Naive B cell (primary cell): ENCODE measurements around the gene POLG2. TPM values are rescaled to one million over a fixed set of nuclear protein-coding genes. Genes with fewer than 3 reads are reported as not detected.

Experiments used
- ATAC-seq, 2 donors: fragments of 150-1000 bp; cut with Tn5 transposase; 2 replicates each; pipeline ENCODE4 v1.10.0; 2021; ENCODE audit warnings: low read depth in 2 of 2, mild to moderate bottlenecking in 2 of 2, moderate library complexity in 2 of 2
- DNase-seq: peaks from one replicate; pipeline ENCODE4 v3.0.0; 2022
- H3K27ac Mint-ChIP-seq, 6 donors: one replicate each; pipeline ENCODE4 v1.8.0; 2020 to 2022; ENCODE audit warnings: mild to moderate bottlenecking in 6 of 6, mixed read lengths in 6 of 6, moderate library complexity in 5 of 6, inconsistent platforms in 2 of 6
- H3K27me3 Mint-ChIP-seq, 3 donors: one replicate each; pipeline ENCODE4 v1.8.0; 2021 to 2022; ENCODE audit warnings: mixed read lengths in 3 of 3, mild to moderate bottlenecking in 1 of 3
- H3K36me3 Mint-ChIP-seq, 2 donors: one replicate each; pipeline ENCODE4 v1.8.0; 2020 to 2022; ENCODE audit warnings: mixed read lengths in 2 of 2, inconsistent platforms in 1 of 2, mild to moderate bottlenecking in 1 of 2
- H3K4me1 Mint-ChIP-seq, 3 donors: one replicate each; pipeline ENCODE4 v1.8.0; 2020 to 2022; ENCODE audit warnings: mixed read lengths in 3 of 3, inconsistent platforms in 1 of 3, mild to moderate bottlenecking in 1 of 3, moderate library complexity in 1 of 3
- H3K4me3 Mint-ChIP-seq, 8 donors: one replicate each; pipeline ENCODE4 v1.8.0; 2020 to 2022; ENCODE audit warnings: mild to moderate bottlenecking in 8 of 8, mixed read lengths in 8 of 8, moderate library complexity in 8 of 8, inconsistent platforms in 2 of 8
- H3K9me3 Mint-ChIP-seq, 7 donors: one replicate each; pipeline ENCODE4 v1.8.0; 2020 to 2022; ENCODE audit warnings: mixed read lengths in 7 of 7, mild to moderate bottlenecking in 5 of 7, inconsistent platforms in 2 of 7, moderate library complexity in 1 of 7
- polyA plus RNA-seq, 6 donors: library from polyadenylated mRNA; unstranded; fragments of 300-500 nt; fragmentation: Illumina TruSeq; gene quantifications; one replicate each; pipeline ENCODE4 v1.2.3, GENCODE V29; 2021; ENCODE audit warnings: low read depth in 6 of 6

Gene POLG2
- 10 to 100 TPM in 3 of 6 donors, 1 to 10 TPM in 3; 8.5 to 14.1 (median 9.9) TPM for polyA plus RNA-seq

- Mint-ChIP-seq H3K4me3 (peak within 1 kb of the TSS; percentile 99 to 100 (median 100)), H3K27ac (peak within 1 kb of the TSS; percentile 95 to 100 (median 98)), H3K9me3 (peaks cover 0 to 2% (median 0%) of the 10 kb centered on the region in 7 donors), H3K4me1 (peaks cover 45 to 71% (median 70%) of the 10 kb centered on the region in 3 donors), H3K36me3 (peaks cover 21 to 27% of the 10 kb centered on the region in 2 donors), H3K27me3 (no peaks in the 10 kb centered on the region)
- ATAC-seq (peak; percentile 81 to 84), DNase-seq (peak; percentile 94)
These were observed at the start of gene POLG2 for GRCh38 chr17:64496786-64497564. Gene POLG2, minus strand, starts transcription at chr17:64497054. Its CDS starts 86 bp downstream, at chr17:64496968.

- Mint-ChIP-seq H3K36me3 (no peaks in the 10 kb centered on the region), H3K9me3 (no peaks in the 10 kb centered on the region), H3K27me3 (no peaks in the 10 kb centered on the region), H3K27ac (peak overlapping the region in 1 of 6 donors; percentile 16), H3K4me1 (no peaks in the 10 kb centered on the region), H3K4me3 (no peak overlapping the region)
- ATAC-seq (no peak), DNase-seq (no peak)
These were observed 47.9 kb upstream of the POLG2 start for GRCh38 chr17:64544742-64545141.

- Mint-ChIP-seq H3K27me3 (no peaks in the 10 kb centered on the region), H3K9me3 (no peaks in the 10 kb centered on the region), H3K4me3 (no peak overlapping the region), H3K4me1 (no peaks in the 10 kb centered on the region), H3K36me3 (peaks cover 0 to 16% of the 10 kb centered on the region in 2 donors), H3K27ac (no peak overlapping the region)
- DNase-seq (no peak), ATAC-seq (no peak)
These were observed 43.4 kb upstream of the POLG2 start for GRCh38 chr17:64540118-64540776.

DNA sequence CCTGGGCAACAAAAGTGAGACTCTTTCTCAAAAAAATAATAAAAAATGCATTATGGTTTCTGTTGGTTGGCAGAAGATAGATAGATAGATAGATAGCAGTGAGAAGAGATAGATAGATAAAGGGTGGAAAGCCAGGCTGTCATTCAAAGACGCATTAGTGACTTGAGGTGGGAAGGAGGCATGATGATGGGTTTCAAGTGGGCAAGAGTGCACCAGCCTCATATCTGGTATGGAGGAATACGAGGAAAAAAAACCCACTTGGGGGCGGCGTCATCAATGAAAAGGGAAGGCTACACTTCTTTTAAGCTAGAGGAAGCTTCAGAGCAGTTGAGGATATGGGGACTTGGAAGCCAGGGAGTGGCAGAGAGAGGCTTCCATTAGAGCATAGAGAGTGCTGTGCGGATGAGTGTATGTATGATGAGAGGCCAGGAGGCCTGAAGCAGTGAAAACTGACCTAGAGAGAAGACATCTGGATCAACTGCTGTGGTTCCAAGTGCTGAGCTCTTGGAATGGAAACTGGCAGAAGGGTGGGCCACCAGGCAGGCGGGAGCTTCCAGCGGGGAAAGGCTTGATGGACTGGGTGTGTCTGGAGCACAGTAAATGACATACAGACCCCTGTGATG is 41.8 kb upstream of the POLG2 start:
- Mint-ChIP-seq H3K9me3 (no peaks in the 10 kb centered on the region), H3K36me3 (peaks cover 0 to 29% of the 10 kb centered on the region in 2 donors), H3K4me1 (no peaks in the 10 kb centered on the region), H3K27me3 (no peaks in the 10 kb centered on the region), H3K27ac (peak overlapping the region in 4 of 6 donors; percentile 2 to 59 (median 31)), H3K4me3 (no peak overlapping the region)
- ATAC-seq (no peak), DNase-seq (no peak)

GRCh38 chr17:64537488-64537887 is 40.6 kb upstream of the POLG2 start:
- no peaks in the 10 kb centered on the region for H3K9me3 Mint-ChIP-seq
- no peak overlapping the region for H3K27ac Mint-ChIP-seq
- no peak overlapping the region for H3K4me3 Mint-ChIP-seq
- no peaks in the 10 kb centered on the region for H3K27me3 Mint-ChIP-seq
- peaks cover 5 to 29% of the 10 kb centered on the region in 2 donors for H3K36me3 Mint-ChIP-seq
- H3K4me1 Mint-ChIP-seq = no peaks in the 10 kb centered on the region
- no peak for DNase-seq
- ATAC-seq = no peak

- Mint-ChIP-seq H3K27ac (no peak overlapping the region), H3K9me3 (no peaks in the 10 kb centered on the region), H3K36me3 (peaks cover 8 to 29% of the 10 kb centered on the region in 2 donors), H3K27me3 (no peaks in the 10 kb centered on the region), H3K4me1 (no peaks in the 10 kb centered on the region), H3K4me3 (no peak overlapping the region)
- ATAC-seq (no peak), DNase-seq (no peak)
These were observed 40.1 kb upstream of the POLG2 start for GRCh38 chr17:64536913-64537312.

- Mint-ChIP-seq H3K4me3 (no peak overlapping the region), H3K27ac (peak overlapping the region in 1 of 6 donors; percentile 50), H3K9me3 (no peaks in the 10 kb centered on the region), H3K27me3 (no peaks in the 10 kb centered on the region), H3K36me3 (peaks cover 18 to 39% of the 10 kb centered on the region in 2 donors), H3K4me1 (no peaks in the 10 kb centered on the region)
- DNase-seq = no peak
- no peak for ATAC-seq
These were observed 38.5 kb upstream of the POLG2 start for GRCh38 chr17:64535357-64535756.

DNA sequence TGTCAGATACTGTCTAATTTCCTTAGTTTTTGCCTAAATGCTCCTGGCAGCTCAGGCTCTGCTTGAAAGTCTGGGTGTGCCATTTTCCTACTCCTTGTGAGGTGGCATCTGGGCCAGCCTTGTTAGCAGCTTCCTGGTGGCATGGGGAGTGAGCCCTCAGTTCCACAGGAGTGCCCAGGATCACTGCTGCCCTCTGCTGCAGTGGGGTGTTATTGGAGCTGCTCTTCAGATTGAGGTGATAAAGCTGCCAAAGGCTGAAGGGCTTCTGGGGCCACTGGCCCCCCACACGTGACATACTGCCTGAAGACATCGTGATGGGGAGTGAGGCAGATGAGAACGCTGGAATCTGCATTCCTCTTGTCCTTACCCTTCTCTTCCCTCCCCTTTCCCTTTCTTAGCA is 37.3 kb upstream of the POLG2 start:
- H3K4me1 Mint-ChIP-seq = no peaks in the 10 kb centered on the region
- H3K27me3 Mint-ChIP-seq = no peaks in the 10 kb centered on the region
- H3K9me3 Mint-ChIP-seq = no peaks in the 10 kb centered on the region
- H3K36me3 Mint-ChIP-seq = peaks cover 25 to 47% of the 10 kb centered on the region in 2 donors
- H3K4me3 Mint-ChIP-seq = no peak overlapping the region
- DNase-seq = no peak
- H3K27ac Mint-ChIP-seq = peak overlapping the region in 2 of 6 donors; percentile 15 to 83
- peak in 1 of 2 donors; percentile 45 for ATAC-seq

DNA sequence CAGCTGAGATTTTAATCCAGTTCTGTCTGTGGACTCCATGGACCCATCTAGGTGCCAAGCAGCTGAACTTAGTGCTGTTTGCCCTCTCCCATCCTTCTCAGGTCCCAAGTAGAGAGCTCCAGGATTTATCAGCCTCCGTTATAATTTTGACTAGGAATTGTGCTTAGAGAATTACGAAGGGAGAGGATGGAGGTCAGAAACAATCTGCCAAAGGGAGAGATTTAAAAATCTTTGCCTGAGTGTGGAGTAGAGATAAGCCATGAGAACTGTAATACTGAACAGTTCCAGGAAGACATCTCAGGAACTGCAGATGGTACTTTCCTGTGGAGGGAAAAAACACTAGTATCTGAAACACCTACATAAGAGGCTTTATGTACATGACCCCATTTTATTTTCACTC is 36.9 kb upstream of the POLG2 start:
- H3K27ac Mint-ChIP-seq = peak overlapping the region in 2 of 6 donors; percentile 58 to 83
- ATAC-seq = no peak
- no peaks in the 10 kb centered on the region for H3K27me3 Mint-ChIP-seq
- H3K4me3 Mint-ChIP-seq = peak overlapping the region in 1 of 8 donors; percentile 2
- H3K36me3 Mint-ChIP-seq = peaks cover 26 to 48% of the 10 kb centered on the region in 2 donors
- DNase-seq = no peak
- H3K9me3 Mint-ChIP-seq = no peaks in the 10 kb centered on the region
- H3K4me1 Mint-ChIP-seq = no peaks in the 10 kb centered on the region

- H3K4me1 Mint-ChIP-seq = no peaks in the 10 kb centered on the region
These were observed 35.6 kb upstream of the POLG2 start for GRCh38 chr17:64532409-64532808.

DNA sequence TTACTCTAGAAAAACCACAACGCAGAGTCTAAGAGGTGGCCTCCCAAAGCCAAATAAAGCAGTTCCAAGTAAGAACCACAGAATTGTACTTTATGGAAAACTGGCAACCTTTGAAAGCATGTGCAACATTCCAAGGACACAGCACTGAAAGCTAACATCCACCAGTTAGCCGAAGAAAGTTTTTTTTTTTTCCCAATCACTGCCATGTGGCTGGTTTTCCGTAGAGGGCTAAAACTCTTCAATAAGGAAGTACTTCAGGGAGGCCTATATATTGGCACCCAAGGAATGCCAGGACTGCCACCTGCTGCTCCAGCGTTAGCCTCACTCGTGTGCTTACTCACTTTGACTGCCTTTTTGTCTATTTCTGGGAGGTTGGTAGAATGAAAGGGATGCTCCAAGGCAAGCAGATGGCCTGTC is 35.1 kb upstream of the POLG2 start:
- no peaks in the 10 kb centered on the region for H3K9me3 Mint-ChIP-seq
- H3K4me1 Mint-ChIP-seq = no peaks in the 10 kb centered on the region
- peaks cover 32 to 49% of the 10 kb centered on the region in 2 donors for H3K36me3 Mint-ChIP-seq
- no peak overlapping the region for H3K4me3 Mint-ChIP-seq
- ATAC-seq (no peak), DNase-seq (no peak)
- H3K27ac Mint-ChIP-seq = no peak overlapping the region
- no peaks in the 10 kb centered on the region for H3K27me3 Mint-ChIP-seq

More at GRCh38 chr17:64532409-64532808, 35.6 kb upstream of the POLG2 start:
- ATAC-seq (no peak), DNase-seq (no peak)
- no peak overlapping the region for H3K4me3 Mint-ChIP-seq
- H3K27me3 Mint-ChIP-seq = no peaks in the 10 kb centered on the region
- H3K27ac Mint-ChIP-seq = no peak overlapping the region
- no peaks in the 10 kb centered on the region for H3K9me3 Mint-ChIP-seq
- H3K36me3 Mint-ChIP-seq = peaks cover 28 to 50% of the 10 kb centered on the region in 2 donors

DNA sequence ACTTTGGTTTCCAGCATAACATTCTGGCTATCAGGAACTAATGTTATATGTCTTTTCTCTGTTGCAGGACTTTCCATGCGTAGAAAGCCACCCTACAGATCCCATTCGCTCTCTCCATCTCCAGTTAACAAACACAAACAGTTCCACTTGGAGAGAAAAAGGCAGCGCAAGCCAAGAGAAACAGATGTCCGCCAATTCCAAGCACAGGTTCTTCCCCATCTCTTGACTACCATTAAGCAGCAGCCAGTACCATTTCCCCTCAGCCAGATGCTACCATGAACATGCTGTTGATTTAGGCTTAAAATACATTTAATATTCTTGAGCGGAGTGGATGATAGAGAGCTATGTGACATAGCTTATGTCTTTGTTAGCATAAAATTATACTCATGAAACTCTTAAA is 32.4 kb upstream of the POLG2 start:
- H3K36me3 Mint-ChIP-seq = peaks cover 45 to 55% of the 10 kb centered on the region in 2 donors
- no peaks in the 10 kb centered on the region for H3K27me3 Mint-ChIP-seq
- no peak overlapping the region for H3K4me3 Mint-ChIP-seq
- ATAC-seq = no peak
- peak overlapping the region in 1 of 6 donors; percentile 85 for H3K27ac Mint-ChIP-seq
- no peak for DNase-seq
- no peaks in the 10 kb centered on the region for H3K9me3 Mint-ChIP-seq
- no peaks in the 10 kb centered on the region for H3K4me1 Mint-ChIP-seq

GRCh38 chr17:64527914-64528313 is 31.1 kb upstream of the POLG2 start:
- H3K27ac Mint-ChIP-seq = no peak overlapping the region

More at GRCh38 chr17:64527914-64528313, 31.1 kb upstream of the POLG2 start:
- H3K4me1 Mint-ChIP-seq = peaks cover 0 to 3% (median 0%) of the 10 kb centered on the region in 3 donors
- no peak for DNase-seq
- no peaks in the 10 kb centered on the region for H3K27me3 Mint-ChIP-seq
- H3K36me3 Mint-ChIP-seq = peaks cover 47 to 54% of the 10 kb centered on the region in 2 donors
- H3K4me3 Mint-ChIP-seq = no peak overlapping the region
- no peak for ATAC-seq
- no peaks in the 10 kb centered on the region for H3K9me3 Mint-ChIP-seq
